Activated naive CD4-positive, alpha-beta T cell treated with anti-CD3 and anti-CD28 coated beads, Interleukin-2, amount 10 ng/mL, durations not matched to agents 7 days and 5 days (primary cell): ENCODE results near the gene GABRR2.

Source experiments
- CTCF ChIA-PET: fragments of 350-600 bp; sonication (Branson Sonifier 250); formaldehyde crosslinking; loops from one replicate; lab custom pipeline; 2021; ENCODE audit warnings: antibody characterized with exemption; lab: Charles Lee
- DNase-seq: peaks from one replicate; pipeline ENCODE4 v3.0.0-alpha.2; 2020
- H3K27ac Mint-ChIP-seq: one replicate; pipeline ENCODE4 v1.8.0; 2021; ENCODE audit warnings: mild to moderate bottlenecking, moderate library complexity, mixed read lengths
- H3K27me3 Mint-ChIP-seq: one replicate; pipeline ENCODE4 v1.8.0; 2021; ENCODE audit warnings: mild to moderate bottlenecking, mixed read lengths
- H3K36me3 Mint-ChIP-seq: one replicate; pipeline ENCODE4 v1.8.0; 2021; ENCODE audit warnings: mixed read lengths
- H3K4me1 Mint-ChIP-seq: one replicate; pipeline ENCODE4 v1.8.0; 2021; ENCODE audit warnings: mixed read lengths
- H3K4me3 Mint-ChIP-seq: one replicate; pipeline ENCODE4 v1.8.0; 2021; ENCODE audit warnings: mild to moderate bottlenecking, moderate library complexity, mixed read lengths
- H3K9me3 Mint-ChIP-seq: one replicate; pipeline ENCODE4 v1.8.0; 2021; ENCODE audit warnings: mixed read lengths

GABRR2 gene

DNA sequence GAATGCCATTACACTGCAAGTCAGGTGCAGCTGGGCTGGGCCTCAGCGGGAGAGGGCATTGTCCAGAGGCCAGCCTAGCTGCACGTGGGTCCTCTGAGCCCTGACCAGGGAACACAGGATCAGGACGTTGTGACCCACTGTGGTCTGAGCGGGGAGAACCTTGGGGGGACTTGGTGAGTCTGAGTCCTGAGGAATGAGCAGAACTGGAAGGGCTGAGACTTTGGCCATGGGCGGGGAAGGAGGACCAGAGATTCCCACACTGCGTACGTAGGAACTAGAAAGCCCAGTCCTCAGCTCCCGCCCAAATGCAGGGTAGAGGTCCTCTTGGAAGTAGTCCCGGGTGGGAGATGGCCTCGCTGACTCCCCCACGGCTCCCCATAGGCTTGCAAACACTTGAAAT lies 42.5 kb downstream of the GABRR2 start:
- Mint-ChIP-seq H3K36me3 (no peaks in the 10 kb centered on the region), H3K4me1 (no peaks in the 10 kb centered on the region), H3K4me3 (no peak overlapping the region), H3K27ac (no peak overlapping the region), H3K27me3 (peaks cover 24% of the 10 kb centered on the region), H3K9me3 (no peaks in the 10 kb centered on the region)
- CTCF ChIA-PET = no interaction called here
- no peak for DNase-seq

DNA sequence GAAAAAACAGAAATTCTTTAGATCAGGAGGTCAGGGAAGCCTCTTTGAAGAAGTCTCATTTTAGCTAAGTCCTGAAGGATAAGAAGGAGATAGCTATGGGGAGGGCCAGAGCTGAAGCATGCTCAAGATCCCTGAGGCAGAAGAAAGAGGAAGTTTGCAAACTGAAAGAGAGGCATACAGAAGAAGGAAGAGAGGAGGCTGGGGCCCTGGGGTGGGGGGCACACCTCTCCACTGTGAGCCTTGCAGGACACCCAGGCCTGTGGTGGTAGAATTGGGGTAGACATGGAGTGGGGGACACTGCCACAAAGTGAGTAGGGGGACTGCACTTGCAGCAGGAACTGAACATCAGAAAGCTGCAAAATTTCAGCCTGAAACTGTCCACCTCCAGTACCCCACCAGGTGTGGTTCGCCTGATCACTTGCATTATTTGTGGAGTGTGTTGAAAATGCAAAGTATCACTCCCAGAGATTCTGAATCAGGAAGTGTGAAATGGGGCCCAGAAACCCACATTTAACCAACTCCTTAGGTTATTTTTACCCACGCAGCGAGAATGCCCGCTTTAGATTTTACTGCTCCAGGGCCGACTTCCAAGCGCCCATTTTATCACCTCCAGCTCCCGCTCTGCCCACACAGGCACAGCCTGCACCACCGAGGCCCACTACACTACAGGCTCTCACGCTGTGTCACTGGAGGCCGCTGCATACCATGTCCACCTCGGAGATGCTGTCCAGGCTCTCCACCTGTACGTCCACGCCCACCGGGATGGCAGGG lies 44.0 kb downstream of the GABRR2 start:
- Mint-ChIP-seq H3K36me3 (no peaks in the 10 kb centered on the region), H3K9me3 (no peaks in the 10 kb centered on the region), H3K27me3 (peaks cover 19% of the 10 kb centered on the region), H3K27ac (no peak overlapping the region), H3K4me1 (no peaks in the 10 kb centered on the region), H3K4me3 (no peak overlapping the region)
- DNase-seq = no peak
- CTCF ChIA-PET = interaction anchor here (0.8 kb wide), 1 partner anchor 27 kb away, joined by 3 read pairs; no protein-coding TSS in a partner anchor

DNA sequence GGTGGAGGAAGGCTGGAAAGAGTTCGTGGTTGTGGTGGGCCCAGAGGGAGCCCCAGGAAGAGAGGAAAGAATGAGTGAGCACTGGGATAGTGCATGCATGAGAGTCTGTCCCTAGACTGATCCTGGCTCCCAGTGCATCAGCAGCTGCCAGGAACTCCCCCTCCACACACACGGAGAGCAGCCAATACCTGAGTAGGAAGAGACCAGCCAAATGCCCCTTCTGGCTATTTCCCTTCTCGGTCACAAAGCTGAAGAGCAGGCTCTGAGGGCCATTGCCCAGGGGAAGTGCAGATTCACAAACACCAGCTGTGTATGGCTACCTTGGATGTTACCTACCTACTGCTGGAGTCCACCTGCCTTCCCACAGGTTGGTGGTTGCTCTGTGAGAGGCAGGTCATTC lies 45.1 kb downstream of the GABRR2 start:
- Mint-ChIP-seq H3K27me3 (peaks cover 15% of the 10 kb centered on the region), H3K36me3 (no peaks in the 10 kb centered on the region), H3K9me3 (no peaks in the 10 kb centered on the region), H3K4me3 (no peak overlapping the region), H3K4me1 (no peaks in the 10 kb centered on the region), H3K27ac (no peak overlapping the region)
- CTCF ChIA-PET = interaction anchor here (0.8 to 1.0 kb wide), 2 partner anchors 12 to 26 kb away, joined by 3 to 4 read pairs; no protein-coding TSS in a partner anchor
- DNase-seq = no peak

- no peaks in the 10 kb centered on the region for H3K36me3 Mint-ChIP-seq
- no peaks in the 10 kb centered on the region for H3K9me3 Mint-ChIP-seq
- no peak overlapping the region for H3K27ac Mint-ChIP-seq
- CTCF ChIA-PET = interaction anchor here (1.0 kb wide), 1 partner anchor 12 kb away, joined by 4 read pairs; no protein-coding TSS in a partner anchor
- no peaks in the 10 kb centered on the region for H3K4me1 Mint-ChIP-seq
- no peak for DNase-seq
- no peak overlapping the region for H3K4me3 Mint-ChIP-seq
- H3K27me3 Mint-ChIP-seq = peaks cover 15% of the 10 kb centered on the region
These were observed 45.8 kb downstream of the GABRR2 start for GRCh38 chr6:89269252-89269651.

- no peak overlapping the region for H3K27ac Mint-ChIP-seq
- no peak for DNase-seq
- no peaks in the 10 kb centered on the region for H3K4me1 Mint-ChIP-seq
- peaks cover 15% of the 10 kb centered on the region for H3K27me3 Mint-ChIP-seq
- no peaks in the 10 kb centered on the region for H3K9me3 Mint-ChIP-seq
- CTCF ChIA-PET = interaction anchor here (1.0 kb wide), 1 partner anchor 11 kb away, joined by 4 read pairs; no protein-coding TSS in a partner anchor
- no peaks in the 10 kb centered on the region for H3K36me3 Mint-ChIP-seq
- no peak overlapping the region for H3K4me3 Mint-ChIP-seq
These were observed 46.3 kb downstream of the GABRR2 start for GRCh38 chr6:89268776-89269175.

DNA sequence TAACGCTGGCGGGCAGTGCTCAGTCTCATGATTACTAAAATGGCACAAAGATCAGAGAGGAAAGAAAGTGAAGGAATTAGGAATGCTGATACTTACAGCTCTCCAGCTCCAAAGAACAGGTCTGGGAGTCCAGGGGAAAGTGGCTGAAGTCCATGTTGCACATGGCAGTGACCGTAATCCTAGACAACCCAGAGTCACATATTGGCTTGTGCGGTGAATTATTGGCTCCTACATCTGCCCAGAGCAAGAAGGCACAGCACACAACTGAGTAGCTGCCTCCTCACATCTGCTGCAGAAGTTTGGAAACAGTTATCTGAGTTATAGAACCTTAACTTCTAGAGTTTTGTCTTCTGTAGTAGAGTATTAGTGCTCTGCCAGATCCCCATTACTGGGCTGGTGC lies 47.2 kb downstream of the GABRR2 start:
- no peaks in the 10 kb centered on the region for H3K9me3 Mint-ChIP-seq
- CTCF ChIA-PET = interaction anchor here (1.3 kb wide), 1 partner anchor 10 kb away, joined by 4 read pairs; no protein-coding TSS in a partner anchor
- DNase-seq = no peak
- H3K4me3 Mint-ChIP-seq = no peak overlapping the region
- no peaks in the 10 kb centered on the region for H3K4me1 Mint-ChIP-seq
- no peak overlapping the region for H3K27ac Mint-ChIP-seq
- H3K36me3 Mint-ChIP-seq = no peaks in the 10 kb centered on the region
- peaks cover 15% of the 10 kb centered on the region for H3K27me3 Mint-ChIP-seq

DNA sequence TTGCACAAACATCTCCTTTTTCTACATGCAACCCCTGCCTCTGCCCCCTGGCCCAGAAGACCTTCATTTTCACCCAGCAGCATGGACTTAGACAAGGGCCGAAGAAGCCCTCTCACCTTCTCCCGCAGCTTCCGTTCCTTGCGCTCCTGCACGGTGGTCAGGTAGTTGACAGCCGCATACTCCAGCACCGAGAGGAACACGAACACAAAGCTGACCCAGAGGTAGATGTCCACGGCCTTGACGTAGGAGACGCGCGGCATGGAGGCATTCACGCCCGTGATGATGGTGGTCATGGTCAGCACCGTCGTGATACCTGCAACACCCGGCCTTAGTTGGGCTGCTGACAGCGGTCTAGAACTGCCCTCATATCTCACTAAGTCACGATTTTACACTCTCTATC lies 50.8 kb downstream of the GABRR2 start:
- no peak overlapping the region for H3K27ac Mint-ChIP-seq
- peaks cover 6% of the 10 kb centered on the region for H3K27me3 Mint-ChIP-seq
- CTCF ChIA-PET = no interaction called here
- DNase-seq = no peak
- H3K9me3 Mint-ChIP-seq = no peaks in the 10 kb centered on the region
- H3K4me1 Mint-ChIP-seq = no peaks in the 10 kb centered on the region
- H3K36me3 Mint-ChIP-seq = no peaks in the 10 kb centered on the region
- no peak overlapping the region for H3K4me3 Mint-ChIP-seq

DNA sequence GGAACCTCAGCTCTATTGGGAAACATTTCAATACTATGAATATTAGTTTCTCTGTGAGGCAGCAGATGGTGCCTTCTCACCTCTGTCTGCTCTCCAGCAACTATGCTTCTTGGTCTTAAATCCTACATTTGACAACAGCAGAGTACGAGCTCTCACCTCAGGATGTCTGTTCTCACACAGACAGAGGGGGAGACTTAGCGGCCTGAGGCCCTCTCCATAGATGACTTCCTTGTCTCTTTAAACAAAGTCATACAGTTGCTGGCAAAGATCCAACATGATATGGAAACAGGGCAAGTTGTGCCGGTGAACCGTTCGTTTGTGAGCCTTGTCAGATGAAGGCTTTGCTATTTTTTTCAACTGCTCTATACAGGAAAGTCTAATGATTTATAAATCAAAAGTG lies 54.3 kb downstream of the GABRR2 start:
- Mint-ChIP-seq H3K27ac (no peak overlapping the region), H3K36me3 (no peaks in the 10 kb centered on the region), H3K4me3 (no peak overlapping the region), H3K9me3 (no peaks in the 10 kb centered on the region), H3K4me1 (no peaks in the 10 kb centered on the region), H3K27me3 (peaks cover 7% of the 10 kb centered on the region)
- DNase-seq = no peak
- CTCF ChIA-PET = interaction anchor here (1.0 kb wide), 1 partner anchor 40 kb away, joined by 4 read pairs; no protein-coding TSS in a partner anchor

DNA sequence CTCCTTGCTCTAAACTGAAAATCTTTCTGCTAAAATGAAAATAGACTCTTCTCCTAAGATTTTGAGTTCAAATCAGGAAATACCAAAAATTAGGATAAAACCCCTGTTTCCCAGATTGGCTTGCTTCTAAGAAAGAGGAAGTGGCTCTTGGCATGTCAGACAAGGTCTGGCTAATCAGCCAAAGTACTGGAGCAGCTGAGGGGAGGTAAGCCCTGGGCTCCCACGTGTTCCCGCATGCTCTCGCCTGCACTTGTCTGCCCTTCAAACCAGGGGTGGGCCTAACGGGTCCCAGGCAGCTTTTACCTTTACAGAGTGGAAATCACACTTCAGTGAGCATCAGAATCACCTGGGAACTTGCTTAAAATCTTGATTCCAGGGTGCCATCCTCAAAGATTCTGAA lies 54.8 kb downstream of the GABRR2 start:
- no peak for DNase-seq
- CTCF ChIA-PET = interaction anchor here (1.0 kb wide), 1 partner anchor 41 kb away, joined by 4 read pairs; no protein-coding TSS in a partner anchor
- no peak overlapping the region for H3K27ac Mint-ChIP-seq
- H3K27me3 Mint-ChIP-seq = peaks cover 11% of the 10 kb centered on the region
- no peaks in the 10 kb centered on the region for H3K36me3 Mint-ChIP-seq
- no peaks in the 10 kb centered on the region for H3K9me3 Mint-ChIP-seq
- H3K4me3 Mint-ChIP-seq = no peak overlapping the region
- no peaks in the 10 kb centered on the region for H3K4me1 Mint-ChIP-seq

DNA sequence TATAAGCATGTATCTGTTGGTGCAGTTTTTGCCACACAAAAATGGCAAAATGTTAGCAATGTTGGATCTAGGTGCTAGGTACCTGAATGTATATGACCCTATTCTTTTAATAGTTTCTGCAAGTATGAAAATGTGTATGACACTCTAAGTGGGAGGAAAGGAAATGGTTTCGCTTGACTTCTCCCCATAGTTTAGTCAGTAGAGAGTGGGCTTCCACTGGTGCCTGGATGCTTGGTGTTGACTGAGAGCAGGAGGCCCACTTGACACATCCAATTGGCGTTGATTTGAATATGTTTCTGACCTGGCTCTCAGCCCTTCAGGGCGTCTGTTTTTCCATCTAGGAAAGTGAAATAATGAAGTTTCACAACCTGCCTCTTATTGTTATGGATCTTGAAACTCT lies 56.2 kb downstream of the GABRR2 start:
- Mint-ChIP-seq H3K27me3 (peaks cover 11% of the 10 kb centered on the region), H3K27ac (no peak overlapping the region)
- CTCF ChIA-PET = interaction anchor here (0.6 kb wide), 1 partner anchor 33 kb away, joined by 5 read pairs; no protein-coding TSS in a partner anchor

GRCh38 chr6:89257781-89258180 lies 57.3 kb downstream of the GABRR2 start:
- Mint-ChIP-seq H3K27ac (no peak overlapping the region), H3K4me3 (no peak overlapping the region), H3K4me1 (no peaks in the 10 kb centered on the region), H3K9me3 (no peaks in the 10 kb centered on the region), H3K27me3 (peaks cover 16% of the 10 kb centered on the region), H3K36me3 (no peaks in the 10 kb centered on the region)
- DNase-seq = no peak
- CTCF ChIA-PET = interaction anchor here (1.0 to 1.9 kb wide), 2 partner anchors 10 to 12 kb away, joined by 4 read pairs; no protein-coding TSS in a partner anchor

More for the DNA sequence above, 56.2 kb downstream of the GABRR2 start:
- H3K36me3 Mint-ChIP-seq = no peaks in the 10 kb centered on the region
- no peaks in the 10 kb centered on the region for H3K9me3 Mint-ChIP-seq
- no peak overlapping the region for H3K4me3 Mint-ChIP-seq
- no peak for DNase-seq
- no peaks in the 10 kb centered on the region for H3K4me1 Mint-ChIP-seq

GRCh38 chr6:89257346-89257745 lies 57.8 kb downstream of the GABRR2 start:
- DNase-seq = no peak
- CTCF ChIA-PET = interaction anchor here (1.9 kb wide), 1 partner anchor 12 kb away, joined by 4 read pairs; no protein-coding TSS in a partner anchor
- no peak overlapping the region for H3K4me3 Mint-ChIP-seq
- H3K36me3 Mint-ChIP-seq = no peaks in the 10 kb centered on the region
- no peak overlapping the region for H3K27ac Mint-ChIP-seq
- no peaks in the 10 kb centered on the region for H3K4me1 Mint-ChIP-seq
- no peaks in the 10 kb centered on the region for H3K9me3 Mint-ChIP-seq
- peaks cover 16% of the 10 kb centered on the region for H3K27me3 Mint-ChIP-seq

GRCh38 chr6:89255417-89255816 lies 59.7 kb downstream of the GABRR2 start:
- H3K27me3 Mint-ChIP-seq = peaks cover 21% of the 10 kb centered on the region
- no peak for DNase-seq
- H3K4me1 Mint-ChIP-seq = no peaks in the 10 kb centered on the region
- CTCF ChIA-PET = no interaction called here
- no peaks in the 10 kb centered on the region for H3K9me3 Mint-ChIP-seq
- no peak overlapping the region for H3K27ac Mint-ChIP-seq
- H3K4me3 Mint-ChIP-seq = no peak overlapping the region
- H3K36me3 Mint-ChIP-seq = no peaks in the 10 kb centered on the region

GRCh38 chr6:89254569-89254968 lies 60.5 kb downstream of the GABRR2 start:
- no peak overlapping the region for H3K27ac Mint-ChIP-seq
- CTCF ChIA-PET = interaction anchor here (1.3 kb wide), 1 partner anchor 117 kb away, joined by 3 read pairs; no protein-coding TSS in a partner anchor

GRCh38 chr6:89252907-89253306 lies 62.2 kb downstream of the GABRR2 start:
- no peak for DNase-seq
- H3K27me3 Mint-ChIP-seq = peaks cover 33% of the 10 kb centered on the region
- H3K36me3 Mint-ChIP-seq = no peaks in the 10 kb centered on the region
- no peak overlapping the region for H3K4me3 Mint-ChIP-seq
- H3K4me1 Mint-ChIP-seq = no peaks in the 10 kb centered on the region
- H3K27ac Mint-ChIP-seq = no peak overlapping the region
- CTCF ChIA-PET = no interaction called here
- no peaks in the 10 kb centered on the region for H3K9me3 Mint-ChIP-seq

More at GRCh38 chr6:89254569-89254968, 60.5 kb downstream of the GABRR2 start:
- Mint-ChIP-seq H3K4me3 (no peak overlapping the region), H3K9me3 (no peaks in the 10 kb centered on the region), H3K36me3 (no peaks in the 10 kb centered on the region), H3K27me3 (peaks cover 27% of the 10 kb centered on the region), H3K4me1 (no peaks in the 10 kb centered on the region)
- no peak for DNase-seq
